Loucy (cell line): ENCODE results near the gene KLHL6.

ENCODE experiments used
- H2AFZ ChIP-seq: fragments of 200-600 bp; sonication (generic); 2 replicates; pipeline ENCODE4 v1.6.0; 2016; ENCODE audit warnings: antibody characterized with exemption, mild to moderate bottlenecking, low read length, moderate library complexity
- H3F3A ChIP-seq: fragments of 200-600 bp; 2 replicates; pipeline ENCODE4 v1.6.0; 2016; ENCODE audit warnings: antibody characterized with exemption, low read depth, mild to moderate bottlenecking
- H3K27me3 ChIP-seq: fragments of 200-600 bp; sonication (generic); 2 replicates; pipeline ENCODE4 v1.6.1; 2014; ENCODE audit warnings: low read length, mild to moderate bottlenecking; ENCODE audit not compliant: insufficient read depth, poor library complexity, severe bottlenecking
- H3K36me3 ChIP-seq: fragments of 200-600 bp; sonication (generic); 2 replicates; pipeline ENCODE4 v1.6.1; 2016; ENCODE audit warnings: low read length; ENCODE audit not compliant: insufficient read depth
- H3K4me1 ChIP-seq: fragments of 200-600 bp; sonication (generic); 2 replicates; pipeline ENCODE4 v1.5.1; 2014; ENCODE audit warnings: low read length, mild to moderate bottlenecking; ENCODE audit not compliant: insufficient read depth, poor library complexity, severe bottlenecking
- H3K4me2 ChIP-seq: fragments of 200-600 bp; sonication (generic); 2 replicates; pipeline ENCODE4 v1.6.0; 2014; ENCODE audit warnings: antibody characterized with exemption, low read length, low read depth, mild to moderate bottlenecking; ENCODE audit not compliant: poor library complexity, severe bottlenecking
- H3K4me3 ChIP-seq: fragments of 200-600 bp; sonication (generic); 2 replicates; pipeline ENCODE4 v1.5.1; 2014; ENCODE audit warnings: low read length, mild to moderate bottlenecking, mixed read lengths; ENCODE audit not compliant: poor library complexity, severe bottlenecking
- H3K79me2 ChIP-seq: fragments of 200-600 bp; sonication (generic); 2 replicates; pipeline ENCODE4 v1.6.1; 2014; ENCODE audit warnings: low read length; ENCODE audit not compliant: insufficient read depth
- H3K9ac ChIP-seq: fragments of 200-600 bp; sonication (generic); 2 replicates; pipeline ENCODE4 v1.6.0; 2014; ENCODE audit warnings: mild to moderate bottlenecking, low read depth, low read length, moderate library complexity; ENCODE audit not compliant: poor library complexity, severe bottlenecking
- H3K9me2 ChIP-seq: fragments of 200-600 bp; sonication (generic); replicated peaks from 2 replicates; pipeline ENCODE4 v1.6.1; 2016; ENCODE audit warnings: low read depth, low read length, mixed read lengths
- H3K9me3 ChIP-seq: fragments of 200-600 bp; sonication (generic); 2 replicates; pipeline ENCODE4 v1.6.1; 2014; ENCODE audit warnings: mild to moderate bottlenecking, antibody characterized with exemption, low read length, low read depth; ENCODE audit not compliant: insufficient read depth
- H4K20me1 ChIP-seq: fragments of 200-600 bp; sonication (generic); 2 replicates; pipeline ENCODE4 v1.6.0; 2014; ENCODE audit warnings: antibody characterized with exemption, low read length, mild to moderate bottlenecking; ENCODE audit not compliant: insufficient read depth, poor library complexity, severe bottlenecking
- EZH2phosphoT487 ChIP-seq: fragments of 200-600 bp; IDR thresholded peaks from 2 replicates; pipeline ENCODE4 v1.6.1; 2018; ENCODE audit warnings: antibody characterized with exemption, mild to moderate bottlenecking, moderate library complexity, borderline replicate concordance
- TF ChIP-seq, protein P1 (sequence below): fragments of 200-600 bp; sonication (generic); conservative IDR thresholded peaks from 2 replicates; pipeline ENCODE4 v1.5.1; 2014; ENCODE audit warnings: mild to moderate bottlenecking, antibody characterized with exemption, low read length

Gene KLHL6

DNA sequence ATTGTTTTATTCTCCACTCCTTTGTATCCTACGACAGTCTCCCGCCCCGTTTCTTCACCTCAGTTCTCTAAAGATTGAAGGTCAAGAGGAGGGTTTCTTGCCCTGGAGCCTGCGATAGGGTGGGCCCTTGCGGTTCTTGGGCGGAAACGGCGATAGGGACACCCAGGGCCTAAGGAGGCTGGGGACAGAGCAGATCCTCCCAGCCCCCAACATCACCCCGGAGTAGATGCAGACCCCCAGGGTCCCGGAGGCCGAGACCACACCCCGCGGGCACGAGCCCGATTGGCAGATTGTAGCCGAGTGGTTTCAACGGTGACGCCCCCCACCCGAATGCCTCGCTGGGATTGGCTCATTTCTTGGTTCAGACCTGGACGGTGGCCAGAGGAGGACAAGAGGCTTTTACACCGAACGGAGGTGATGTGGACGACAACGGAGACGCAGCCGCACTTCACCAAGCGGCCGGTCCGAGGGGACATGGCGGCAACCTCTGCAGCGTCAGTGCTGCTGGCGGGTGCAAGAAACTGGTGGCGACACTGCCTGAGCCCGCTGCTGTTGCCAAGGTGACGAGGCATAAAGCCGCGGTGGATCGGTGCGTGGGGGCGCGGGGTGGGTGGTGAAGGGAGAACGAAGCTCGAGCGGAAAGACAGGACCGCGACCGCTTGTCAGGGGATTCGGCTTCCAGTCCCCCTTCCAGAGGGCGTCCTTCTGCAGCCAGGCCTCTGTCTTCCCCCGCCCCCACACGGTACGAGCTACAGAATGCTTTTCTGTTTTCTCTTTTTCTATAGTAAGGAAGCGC is 108.1 kb downstream of the KLHL6 start:
- no peaks in the 10 kb centered on the region for H3K9me2 ChIP-seq
- no peaks in the 10 kb centered on the region for H3F3A ChIP-seq
- H3K9ac ChIP-seq: peak overlapping the region; percentile 79
- peak overlapping the region; percentile 88 for H3K4me2 ChIP-seq
- H2AFZ ChIP-seq: peak overlapping the region; percentile 96
- H4K20me1 ChIP-seq: no peaks in the 10 kb centered on the region
- peaks cover 27% of the 10 kb centered on the region for H3K4me1 ChIP-seq
- no peaks in the 10 kb centered on the region for H3K36me3 ChIP-seq
- H3K9me3 ChIP-seq: peaks cover 4% of the 10 kb centered on the region; the same call in 1 of the 2 replicates
- H3K79me2 ChIP-seq: peaks cover 26% of the 10 kb centered on the region
- no peaks in the 10 kb centered on the region for H3K27me3 ChIP-seq
- TF ChIP-seq EZH2phosphoT487: no peak
- TF ChIP-seq, protein P1, sequence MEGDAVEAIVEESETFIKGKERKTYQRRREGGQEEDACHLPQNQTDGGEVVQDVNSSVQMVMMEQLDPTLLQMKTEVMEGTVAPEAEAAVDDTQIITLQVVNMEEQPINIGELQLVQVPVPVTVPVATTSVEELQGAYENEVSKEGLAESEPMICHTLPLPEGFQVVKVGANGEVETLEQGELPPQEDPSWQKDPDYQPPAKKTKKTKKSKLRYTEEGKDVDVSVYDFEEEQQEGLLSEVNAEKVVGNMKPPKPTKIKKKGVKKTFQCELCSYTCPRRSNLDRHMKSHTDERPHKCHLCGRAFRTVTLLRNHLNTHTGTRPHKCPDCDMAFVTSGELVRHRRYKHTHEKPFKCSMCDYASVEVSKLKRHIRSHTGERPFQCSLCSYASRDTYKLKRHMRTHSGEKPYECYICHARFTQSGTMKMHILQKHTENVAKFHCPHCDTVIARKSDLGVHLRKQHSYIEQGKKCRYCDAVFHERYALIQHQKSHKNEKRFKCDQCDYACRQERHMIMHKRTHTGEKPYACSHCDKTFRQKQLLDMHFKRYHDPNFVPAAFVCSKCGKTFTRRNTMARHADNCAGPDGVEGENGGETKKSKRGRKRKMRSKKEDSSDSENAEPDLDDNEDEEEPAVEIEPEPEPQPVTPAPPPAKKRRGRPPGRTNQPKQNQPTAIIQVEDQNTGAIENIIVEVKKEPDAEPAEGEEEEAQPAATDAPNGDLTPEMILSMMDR: no peak; the same call in 1 of the 2 replicates
- H3K4me3 ChIP-seq: peak overlapping the region; percentile 88

- Histone ChIP-seq H3F3A (no peaks in the 10 kb centered on the region), H3K4me2 (peak overlapping the region; percentile 88), H3K9me2 (no peaks in the 10 kb centered on the region), H3K9ac (peak overlapping the region; percentile 79), H2AFZ (peak overlapping the region; percentile 96), H4K20me1 (no peaks in the 10 kb centered on the region), H3K4me1 (peaks cover 27% of the 10 kb centered on the region), H3K36me3 (no peaks in the 10 kb centered on the region), H3K27me3 (no peaks in the 10 kb centered on the region), H3K4me3 (peak overlapping the region; percentile 88), H3K79me2 (peaks cover 26% of the 10 kb centered on the region), H3K9me3 (peaks cover 4% of the 10 kb centered on the region; the same call in 1 of the 2 replicates)
- TF ChIP-seq, protein P1: no peak
- TF ChIP-seq EZH2phosphoT487: no peak
These were observed 108.7 kb downstream of the KLHL6 start for GRCh38 chr3:183446838-183447205.

DNA sequence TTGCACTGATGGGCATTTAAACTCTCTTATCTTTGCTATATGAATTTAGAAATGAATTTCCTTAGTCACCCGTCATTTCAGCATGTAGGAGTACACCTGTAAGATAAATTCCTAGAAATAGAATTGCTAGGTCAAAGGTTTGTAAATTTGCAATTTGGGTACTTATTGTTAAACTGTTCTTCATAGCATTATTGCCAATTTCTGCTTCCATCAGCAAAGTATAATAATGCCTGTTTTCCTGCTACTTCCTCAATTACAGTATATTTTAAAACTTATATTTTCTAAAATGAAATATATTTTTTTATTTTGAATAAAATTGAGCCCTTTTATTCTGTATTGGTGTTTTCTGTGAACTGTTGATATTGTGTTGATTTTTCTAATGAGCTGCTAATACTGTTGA is 110.8 kb downstream of the KLHL6 start:
- peaks cover 4% of the 10 kb centered on the region; the same call in 1 of the 2 replicates for H3K9me3 ChIP-seq
- peaks cover 22% of the 10 kb centered on the region for H3K4me1 ChIP-seq
- peaks cover 20% of the 10 kb centered on the region for H3K79me2 ChIP-seq
- no peak for TF ChIP-seq EZH2phosphoT487
- TF ChIP-seq, protein P1: no peak
- H3F3A ChIP-seq: no peaks in the 10 kb centered on the region
- no peaks in the 10 kb centered on the region for H3K9me2 ChIP-seq
- H3K4me3 ChIP-seq: no peak overlapping the region
- H3K9ac ChIP-seq: no peak overlapping the region
- no peaks in the 10 kb centered on the region for H4K20me1 ChIP-seq
- no peak overlapping the region for H3K4me2 ChIP-seq
- H3K27me3 ChIP-seq: no peaks in the 10 kb centered on the region
- H3K36me3 ChIP-seq: no peaks in the 10 kb centered on the region
- no peak overlapping the region for H2AFZ ChIP-seq
